ENCODE measurements around the gene MOXD1. TPM values are rescaled to one million over a fixed set of nuclear protein-coding genes. Genes with fewer than 3 reads are reported as not detected.

MOXD1 gene
- total RNA-seq, 1 donor from 2014 or later = 0.28 TPM

GRCh38 chr6:132246632-132247270, 154.5 kb downstream of the MOXD1 start:
- no peak for DNase-seq (ENCODE audit: low spot score)
- no peak for ATAC-seq

GRCh38 chr6:132246120-132246617, 155.1 kb downstream of the MOXD1 start:
- DNase-seq (ENCODE audit: low spot score) (no peak), ATAC-seq (no peak)

Other genes starting within 250 kb of the MOXD1 start
- gene STX7, start 111.6 kb upstream of the MOXD1 start, total RNA-seq = 13.5 TPM
- not detected for gene TAAR9, start 136.8 kb upstream of the MOXD1 start, total RNA-seq
- not detected for gene TAAR8, start 151.2 kb upstream of the MOXD1 start, total RNA-seq
- gene TAAR6, start 168.8 kb upstream of the MOXD1 start, total RNA-seq = not detected
- gene TAAR5, start 188.3 kb upstream of the MOXD1 start, total RNA-seq = not detected
- gene TAAR2, start 222.8 kb upstream of the MOXD1 start, total RNA-seq = not detected

Data from left lobe of liver (tissue), 2 donors.